Measurements from ENCODE around the gene SPATA16. TPM values are rescaled to one million over a fixed set of nuclear protein-coding genes. Genes with fewer than 3 reads are reported as not detected.

The SPATA16 gene
- total and polyA plus RNA-seq, 2 donors (not counting 1 experiment from before 2014, with no cell fraction given): not detected

- H3K4me2 ChIP-seq (replicated peaks; ENCODE audit: low read depth, low read length, poor library complexity, severe bottlenecking): no peak overlapping the region
- no peaks in the 10 kb centered on the region for H3K4me1 ChIP-seq (ENCODE audit: control insufficient read depth in 2 of 2, insufficient read depth in 2 of 2, low read length in 2 of 2)
- ATAC-seq (ENCODE audit: low read depth) (no peak), DNase-seq (no peak)
- WGBS (ENCODE audit: insufficient coverage): no CpG with 5 or more reads among the region's 1 CpG
- no peak overlapping the region for H3K27ac Mint-ChIP-seq
- intact Hi-C loops (cut with micrococcal nuclease): no loop called here
- H3K36me3 ChIP-seq (replicated peaks in 1 of 2; ENCODE audit: control extremely low read depth in 1 of 2, control insufficient read depth in 1 of 2, extremely low read depth in 1 of 2, insufficient read depth in 2 of 2, low read length in 1 of 2): no peaks in the 10 kb centered on the region
- H3K4me3 ChIP-seq (ENCODE audit: control extremely low read depth in 1 of 5, extremely low read depth in 1 of 5, insufficient read depth in 1 of 5, low read depth in 2 of 5, low read length in 4 of 5): no peak overlapping the region
- no peak overlapping the region for H3K27ac ChIP-seq (ENCODE audit: low read length in 2 of 2)
- no peak overlapping the region for H2AFZ ChIP-seq (ENCODE audit: insufficient read depth, low read depth, low read length, poor library complexity, severe bottlenecking)
- H3K27me3 ChIP-seq (replicated peaks in 1 of 4; ENCODE audit: control extremely low read depth in 1 of 4, control insufficient read depth in 3 of 4, insufficient read depth in 4 of 4, low read length in 3 of 4): no peaks in the 10 kb centered on the region
- CTCF ChIA-PET: no interaction called here
- H3K4me3 Mint-ChIP-seq: no peak overlapping the region
- POLR2A ChIA-PET: no interaction called here
- H3K9me3 ChIP-seq (ENCODE audit: control extremely low read depth in 1 of 3, control insufficient read depth in 2 of 3, insufficient read depth in 1 of 3, low read length in 2 of 3): no peaks in the 10 kb centered on the region
- no peak overlapping the region for H3K9ac ChIP-seq (ENCODE audit: low read length)
- no peaks in the 10 kb centered on the region for H3K79me2 ChIP-seq (ENCODE audit: control insufficient read depth, insufficient read depth, low read length)
- H3K4me1 Mint-ChIP-seq: no peaks in the 10 kb centered on the region
- TF ChIP-seq EZH2 (IDR thresholded peaks at IDR 0.05; ENCODE audit: borderline replicate concordance, insufficient read depth, low read depth, low read length, poor library complexity, severe bottlenecking): no peak
- TF ChIP-seq CTCF (IDR thresholded peaks at IDR 0.05): no peak
- no peaks in the 10 kb centered on the region for H4K20me1 ChIP-seq (ENCODE audit: control insufficient read depth, insufficient read depth, low read length, poor library complexity, severe bottlenecking)
- H3K9me3 Mint-ChIP-seq (ENCODE audit: insufficient read depth): no peaks in the 10 kb centered on the region
- H3K27me3 Mint-ChIP-seq: no peaks in the 10 kb centered on the region
Observed at GRCh38 chr3:172929451-172929850, 211.6 kb downstream of the SPATA16 start.

GRCh38 chr3:172924546-172924945 is 216.5 kb downstream of the SPATA16 start:
- no peak for TF ChIP-seq EZH2 (IDR thresholded peaks at IDR 0.05; ENCODE audit: borderline replicate concordance, insufficient read depth, low read depth, low read length, poor library complexity, severe bottlenecking)
- no peak for TF ChIP-seq CTCF (IDR thresholded peaks at IDR 0.05)
- no peak overlapping the region for H3K9ac ChIP-seq (ENCODE audit: low read length)
- H3K27me3 Mint-ChIP-seq: no peaks in the 10 kb centered on the region
- no CpG with 5 or more reads among the region's 3 CpGs for WGBS (ENCODE audit: insufficient coverage)
- no peaks in the 10 kb centered on the region for H3K36me3 ChIP-seq (replicated peaks in 1 of 2; ENCODE audit: control extremely low read depth in 1 of 2, control insufficient read depth in 1 of 2, extremely low read depth in 1 of 2, insufficient read depth in 2 of 2, low read length in 1 of 2)
- ATAC-seq (ENCODE audit: low read depth) (no peak), DNase-seq (no peak)
- no peaks in the 10 kb centered on the region for H3K79me2 ChIP-seq (ENCODE audit: control insufficient read depth, insufficient read depth, low read length)
- no peak overlapping the region for H3K4me2 ChIP-seq (replicated peaks; ENCODE audit: low read depth, low read length, poor library complexity, severe bottlenecking)
- intact Hi-C loops (cut with micrococcal nuclease): no loop called here
- POLR2A ChIA-PET: no interaction called here
- H2AFZ ChIP-seq (ENCODE audit: insufficient read depth, low read depth, low read length, poor library complexity, severe bottlenecking): no peak overlapping the region
- H3K9me3 ChIP-seq (ENCODE audit: control extremely low read depth in 1 of 3, control insufficient read depth in 2 of 3, insufficient read depth in 1 of 3, low read length in 2 of 3): no peaks in the 10 kb centered on the region
- H3K9me3 Mint-ChIP-seq (ENCODE audit: insufficient read depth): no peaks in the 10 kb centered on the region
- no peak overlapping the region for H3K27ac Mint-ChIP-seq
- no peak overlapping the region for H3K4me3 Mint-ChIP-seq
- CTCF ChIA-PET: no interaction called here
- H3K27me3 ChIP-seq (replicated peaks in 1 of 4; ENCODE audit: control extremely low read depth in 1 of 4, control insufficient read depth in 3 of 4, insufficient read depth in 4 of 4, low read length in 3 of 4): no peaks in the 10 kb centered on the region
- no peaks in the 10 kb centered on the region for H3K4me1 Mint-ChIP-seq
- no peak overlapping the region for H3K27ac ChIP-seq (ENCODE audit: low read length in 2 of 2)
- H4K20me1 ChIP-seq (ENCODE audit: control insufficient read depth, insufficient read depth, low read length, poor library complexity, severe bottlenecking): no peaks in the 10 kb centered on the region
- H3K4me1 ChIP-seq (ENCODE audit: control insufficient read depth in 2 of 2, insufficient read depth in 2 of 2, low read length in 2 of 2): no peaks in the 10 kb centered on the region
- no peak overlapping the region for H3K4me3 ChIP-seq (ENCODE audit: control extremely low read depth in 1 of 5, extremely low read depth in 1 of 5, insufficient read depth in 1 of 5, low read depth in 2 of 5, low read length in 4 of 5)

Data from B cell (primary cell).